H1 (cell line): ENCODE data around the gene C21orf58. TPM values are rescaled to one million over a fixed set of nuclear protein-coding genes. Genes with fewer than 3 reads are reported as not detected.

Experiments
- CTCF ChIA-PET: fragments of 300-600 bp; sonication (Branson Sonifier 250); formaldehyde crosslinking; loops from one replicate; lab custom pipeline; 2021; ENCODE audit not compliant: partially characterized antibody; lab: Charles Lee
- POLR2A ChIA-PET: fragments of 300-600 bp; sonication (Branson Sonifier 250); formaldehyde crosslinking; loops from one replicate; lab custom pipeline; 2021; ENCODE audit warnings: inconsistent platforms; ENCODE audit not compliant: partially characterized antibody; lab: Charles Lee
- DNase-seq, 2 experiments: peaks; one replicate each; pipeline versions ENCODE4 v3.0.0 to v3.0.0-alpha.2; 2010 to 2022; ENCODE audit warnings: low spot score in 2 of 2, low read depth in 1 of 2, mixed read lengths in 1 of 2
- FAIRE-seq: peaks from 2 replicates; lab custom pipeline; 2011; peaks lifted over from hg19 to GRCh38; lab: Jason Lieb, UNC
- H2AFZ ChIP-seq: 2 replicates; pipeline ENCODE4 v1.8.1; 2012; ENCODE audit warnings: low read length, inconsistent platforms
- H2AK5ac ChIP-seq: 2 replicates; pipeline ENCODE4 v1.6.1; 2013; ENCODE audit warnings: low read depth, low read length
- H2BK120ac ChIP-seq: replicated peaks from 2 replicates; pipeline ENCODE3; 2013; ENCODE audit warnings: low read depth, low read length, inconsistent platforms
- H2BK12ac ChIP-seq: 2 replicates; pipeline ENCODE4 v1.6.1; 2013; ENCODE audit warnings: low read depth, low read length
- H2BK15ac ChIP-seq: 2 replicates; pipeline ENCODE4 v1.6.1; 2013; ENCODE audit warnings: low read length
- H2BK20ac ChIP-seq: 2 replicates; pipeline ENCODE4 v1.6.1; 2013; ENCODE audit warnings: low read length
- H2BK5ac ChIP-seq: 2 replicates; pipeline ENCODE4 v1.6.1; 2013; ENCODE audit warnings: low read depth, low read length
- H3K14ac ChIP-seq: 2 replicates; pipeline ENCODE4 v1.6.1; 2013; ENCODE audit warnings: inconsistent platforms; ENCODE audit not compliant: insufficient read length
- H3K18ac ChIP-seq: 2 replicates; pipeline ENCODE4 v1.6.1; 2013; ENCODE audit warnings: low read length; ENCODE audit errors: extremely low read depth
- H3K23ac ChIP-seq: 2 replicates; pipeline ENCODE4 v1.6.1; 2013; ENCODE audit warnings: inconsistent platforms; ENCODE audit not compliant: insufficient read length
- H3K23me2 ChIP-seq: 2 replicates; pipeline ENCODE4 v1.6.1; 2013; ENCODE audit warnings: low read depth, low read length
- H3K27ac ChIP-seq: 2 replicates; pipeline ENCODE4 v1.6.1; 2011; ENCODE audit warnings: low read depth, low read length, inconsistent platforms
- H3K27me3 ChIP-seq, 4 experiments: replicated peaks in 1 of 4; 1 replicate in 1 of 4; 2 replicates in 3 of 4; pipeline versions ENCODE4 v1.6.1 to v1.8.1; 2011 to 2013; ENCODE audit warnings: low read length in 3 of 4, mild to moderate bottlenecking in 3 of 4, inconsistent platforms in 2 of 4, mixed read lengths in 2 of 4, moderate library complexity in 1 of 4; ENCODE audit not compliant: control insufficient read depth in 3 of 4, insufficient read depth in 3 of 4; ENCODE audit errors: extremely low read depth in 1 of 4
- H3K36me3 ChIP-seq, 4 experiments: 2 replicates each; pipeline versions ENCODE4 v1.6.1 to v1.8.1; 2011 to 2013; ENCODE audit warnings: mild to moderate bottlenecking in 4 of 4, low read length in 3 of 4, moderate library complexity in 2 of 4, control low read depth in 1 of 4, inconsistent platforms in 1 of 4; ENCODE audit not compliant: insufficient read depth in 4 of 4, control insufficient read depth in 2 of 4
- H3K4ac ChIP-seq: replicated peaks from 2 replicates; pipeline ENCODE3; 2013; ENCODE audit warnings: low read length, low read depth, mixed read lengths, inconsistent platforms; ENCODE audit not compliant: insufficient read length
- H3K4me1 ChIP-seq, 4 experiments: replicated peaks in 1 of 4; 1 replicate in 1 of 4; 2 replicates in 3 of 4; pipeline versions ENCODE4 v1.6.1 to v1.8.1; 2011 to 2013; ENCODE audit warnings: low read length in 3 of 4, inconsistent platforms in 2 of 4, mixed read lengths in 1 of 4; ENCODE audit not compliant: insufficient read depth in 4 of 4, control insufficient read depth in 3 of 4
- H3K4me2 ChIP-seq, 2 experiments: 2 replicates each; pipeline versions ENCODE4 v1.6.1 to v1.8.1; 2011 to 2013; ENCODE audit warnings: low read depth in 2 of 2, low read length in 2 of 2, control low read depth in 1 of 2, inconsistent platforms in 1 of 2, mild to moderate bottlenecking in 1 of 2; ENCODE audit not compliant: insufficient read depth in 1 of 2
- H3K4me3 ChIP-seq, 4 experiments: fragments of 200-600, 300-600 bp in 1 of 4; sonication (generic), shearing (Covaris generic), sonication (Bioruptor Twin) in 1 of 4; 2 replicates each; pipeline versions ENCODE4 v1.5.1 to v1.8.1; 2011 to 2016; ENCODE audit warnings: low read length in 4 of 4, low read depth in 3 of 4, control low read depth in 2 of 4, inconsistent platforms in 2 of 4, mild to moderate bottlenecking in 2 of 4, mixed read lengths in 1 of 4, moderate library complexity in 1 of 4; ENCODE audit not compliant: insufficient read depth in 2 of 4; ENCODE audit errors: extremely low read depth in 1 of 4
- H3K56ac ChIP-seq: replicated peaks from 2 replicates; pipeline ENCODE3; 2013; ENCODE audit warnings: low read depth, mild to moderate bottlenecking, mixed read lengths, low read length, inconsistent platforms; ENCODE audit not compliant: insufficient read length
- H3K79me1 ChIP-seq: 2 replicates; pipeline ENCODE4 v1.6.1; 2013; ENCODE audit warnings: low read depth, low read length, control low read depth
- H3K79me2 ChIP-seq, 2 experiments: 2 replicates each; pipeline versions ENCODE4 v1.6.1 to v1.8.1; 2012 to 2013; ENCODE audit warnings: low read length in 2 of 2, mild to moderate bottlenecking in 2 of 2, inconsistent platforms in 1 of 2; ENCODE audit not compliant: insufficient read depth in 2 of 2, control insufficient read depth in 1 of 2
- H3K9ac ChIP-seq, 4 experiments: replicated peaks in 1 of 4; 1 replicate in 1 of 4; 2 replicates in 3 of 4; pipeline versions ENCODE4 v1.6.1 to v1.8.1; 2011 to 2013; ENCODE audit warnings: low read depth in 3 of 4, low read length in 3 of 4, control low read depth in 2 of 4, mild to moderate bottlenecking in 2 of 4, moderate library complexity in 2 of 4, inconsistent platforms in 1 of 4; ENCODE audit errors: extremely low read depth in 1 of 4
- H3K9me3 ChIP-seq, 2 experiments: 2 replicates each; pipeline versions ENCODE4 v1.6.1 to v1.8.1; 2012 to 2013; ENCODE audit warnings: mild to moderate bottlenecking in 2 of 2, moderate library complexity in 2 of 2, control low read depth in 1 of 2, inconsistent platforms in 1 of 2, low read depth in 1 of 2, low read length in 1 of 2, mixed read lengths in 1 of 2; ENCODE audit not compliant: insufficient read depth in 2 of 2
- H4K20me1 ChIP-seq, 2 experiments: replicated peaks in 1 of 2; 2 replicates each; pipeline versions ENCODE3 to v1.8.1; 2011 to 2013; ENCODE audit warnings: inconsistent platforms in 2 of 2, low read length in 2 of 2, mild to moderate bottlenecking in 1 of 2; ENCODE audit not compliant: insufficient read depth in 2 of 2, control insufficient read depth in 1 of 2
- H4K5ac ChIP-seq: 2 replicates; pipeline ENCODE4 v1.6.1; 2013; ENCODE audit warnings: low read length, low read depth, mixed read lengths, inconsistent platforms; ENCODE audit not compliant: insufficient read length
- H4K8ac ChIP-seq: 2 replicates; pipeline ENCODE4 v1.8.0; 2013; ENCODE audit warnings: mild to moderate bottlenecking, moderate library complexity, low read length, inconsistent platforms; ENCODE audit not compliant: insufficient read depth; ENCODE audit errors: extremely low read depth
- H4K91ac ChIP-seq: replicated peaks from 2 replicates; pipeline ENCODE3; 2013; ENCODE audit warnings: low read length, mixed read lengths, inconsistent platforms; ENCODE audit not compliant: insufficient read length
- ASH2L ChIP-seq: fragments of 200-600, 300-600 bp; sonication (generic); IDR thresholded peaks from one replicate; pipeline ENCODE4 v1.7.1; 2017; ENCODE audit warnings: low read length
- EZH2 ChIP-seq: fragments of 200-600 bp; sonication (generic); IDR thresholded peaks from 2 replicates; pipeline ENCODE4 v1.7.1; 2012; ENCODE audit warnings: low read depth, mild to moderate bottlenecking, moderate library complexity, low read length, inconsistent platforms; ENCODE audit not compliant: severe bottlenecking
- FOSL1 ChIP-seq: IDR thresholded peaks from 2 replicates; pipeline ENCODE4 v1.6.1; 2011; ENCODE audit warnings: mild to moderate bottlenecking, low read depth, low read length, moderate library complexity; ENCODE audit not compliant: insufficient read depth
- HDAC2 ChIP-seq, 2 experiments: fragments of 300-600 bp in 1 of 2; sonication (generic) in 1 of 2; IDR thresholded peaks; 2 replicates each; pipeline ENCODE4 v1.6.1; 2011 to 2012; ENCODE audit warnings: low read depth in 2 of 2, low read length in 2 of 2, mild to moderate bottlenecking in 2 of 2, moderate library complexity in 2 of 2, borderline replicate concordance in 1 of 2, inconsistent platforms in 1 of 2
- KDM1A ChIP-seq: fragments of 200-600, 300-600 bp; sonication (generic); IDR thresholded peaks from 2 replicates; pipeline ENCODE4 v1.7.1; 2016; ENCODE audit warnings: mild to moderate bottlenecking, low read length, borderline replicate concordance
- NRF1 ChIP-seq: IDR thresholded peaks from 2 replicates; pipeline ENCODE4 v1.6.1; 2011; ENCODE audit warnings: mild to moderate bottlenecking, low read depth, low read length, improper control_type of control experiment
- POLR2A ChIP-seq, 2 experiments: IDR thresholded peaks; 1 replicate in 1 of 2; 2 replicates in 1 of 2; pipeline ENCODE4 v1.6.1; 2011; ENCODE audit warnings: low read depth in 2 of 2, low read length in 2 of 2, mild to moderate bottlenecking in 2 of 2; ENCODE audit errors: control extremely low read depth in 1 of 2
- SIX5 ChIP-seq: IDR thresholded peaks from 2 replicates; pipeline ENCODE4 v1.6.1; 2011; ENCODE audit warnings: mild to moderate bottlenecking, low read depth, low read length
- SP1 ChIP-seq: IDR thresholded peaks from 2 replicates; pipeline ENCODE4 v1.6.1; 2011; ENCODE audit warnings: low read depth, low read length
- WGBS, 2 experiments: shearing (Covaris generic) in 1 of 2; methylation state at CpG; one replicate each; pipeline versions ENCODE4 v1.1.6 to v1.1.7; 2013 to 2015; ENCODE audit warnings: low lambda C conversion rate in 2 of 2, mixed read lengths in 2 of 2, inconsistent platforms in 1 of 2, low coverage in 1 of 2, missing lambda C conversion rate in 1 of 2; ENCODE audit not compliant: insufficient replicate concordance in 2 of 2, insufficient coverage in 1 of 2, insufficient read length in 1 of 2; ENCODE audit errors: extremely low coverage in 1 of 2, missing lambda C conversion rate in 1 of 2; 5-methylcytosine and 5-hydroxymethylcytosine counted together
- polyA plus RNA-seq, 7 experiments: library from polyadenylated mRNA; depleted of rRNA in 3 of 7; stranded (reverse) in 5 of 7; unstranded in 2 of 7; fragments of >200 nt in 5 of 7; fragments of 200-250 nt in 2 of 7; gene quantifications; 1 replicate in 5 of 7; 2 replicates in 1 of 7; 4 replicates in 1 of 7; pipeline versions ENCODE4 v1.2.1 to v1.2.3, GENCODE V29; 2011 to 2013; ENCODE audit warnings: missing spikeins in 2 of 7, mixed read lengths in 2 of 7
- total RNA-seq: library from RNA; stranded (reverse); fragmentation: NEBNext Ultra II Directional; extraction: Animal tissue kit (Norgen Biotek cat#: 25700); gene quantifications from 2 replicates; pipeline ENCODE4 v1.2.1, GENCODE V29; 2021

The C21orf58 gene
- total and polyA plus RNA-seq, 2 of the 8 experiments (the other 6 are each of a cell fraction or from before 2014, with no cell fraction given): 13.8 to 26.1 TPM

DNA sequence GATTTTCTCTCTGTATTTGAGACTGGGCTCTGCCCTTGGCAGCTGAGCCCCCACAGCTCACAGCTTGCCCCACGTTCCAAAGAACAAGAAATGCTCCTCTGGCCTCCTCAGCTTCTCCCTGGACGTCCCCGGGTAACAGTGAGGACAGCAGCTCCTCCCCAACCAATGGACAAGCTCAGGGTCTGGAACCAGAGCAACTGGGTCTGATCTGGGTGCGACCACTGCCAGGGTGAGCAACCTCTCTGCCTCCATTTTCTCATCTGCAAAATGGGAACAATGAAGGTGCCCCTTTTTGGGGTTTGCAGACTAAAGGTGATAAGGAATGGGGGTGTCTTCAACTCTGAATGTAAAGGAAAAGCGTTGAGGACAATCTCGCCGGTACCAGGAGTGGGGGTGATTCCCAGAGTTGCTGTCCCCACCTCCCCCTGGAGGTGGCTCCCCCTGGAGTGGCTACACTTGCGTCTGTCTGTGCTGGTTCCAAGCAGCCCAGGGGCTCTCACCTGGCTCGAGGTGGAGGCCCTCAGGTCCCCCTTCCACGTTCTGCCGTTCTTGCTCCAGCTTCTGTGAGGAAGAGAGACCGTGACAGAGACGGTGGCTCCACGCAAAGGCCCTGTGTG lies 6.9 kb downstream of the C21orf58 start:
- Histone ChIP-seq H3K27ac (no peak overlapping the region), H3K4ac (no peak overlapping the region), H3K27me3 (no peaks in the 10 kb centered on the region), H4K20me1 (peaks cover 7 to 26% of the 10 kb centered on the region in 2 experiments), H2BK20ac (no peak overlapping the region), H3K4me2 (no peak overlapping the region), H2BK120ac (no peak overlapping the region), H2AFZ (no peak overlapping the region), H3K9me3 (no peaks in the 10 kb centered on the region), H3K56ac (no peak overlapping the region), H3K23ac (no peak overlapping the region), H3K4me1 (peaks cover 0 to 16% (median 11%) of the 10 kb centered on the region in 4 experiments; a peak in 6 of 7 replicates), H2BK5ac (no peak overlapping the region), H3K18ac (no peak overlapping the region), H4K5ac (no peak overlapping the region), H3K36me3 (peaks cover 0 to 11% (median 7%) of the 10 kb centered on the region in 4 experiments; a peak in 5 of 8 replicates), H2BK15ac (0 out of 2 replicates have a peak overlapping the region, but pooled peaks have one; percentile 72), H3K14ac (no peak overlapping the region), H4K8ac (no peak overlapping the region), H4K91ac (no peak overlapping the region), H2BK12ac (no peak overlapping the region), H3K79me1 (peaks cover 3% of the 10 kb centered on the region; the same call in 1 of the 2 replicates), H3K23me2 (peaks cover under 1% of the 10 kb centered on the region; the same call in 1 of the 2 replicates), H3K9ac (no peak overlapping the region), H2AK5ac (no peak overlapping the region), H3K79me2 (peaks cover under 1 to 17% of the 10 kb centered on the region in 2 experiments; a peak in 3 of 4 replicates), H3K4me3 (no peak overlapping the region)
- no peak for TF ChIP-seq ASH2L
- TF ChIP-seq KDM1A: no peak
- TF ChIP-seq FOSL1: no peak
- TF ChIP-seq EZH2: no peak
- TF ChIP-seq SIX5: no peak
- TF ChIP-seq POLR2A (IDR thresholded peaks at IDR 0.05; ENCODE audit: control extremely low read depth in 1 of 2, low read depth in 2 of 2, low read length in 2 of 2): no peak
- TF ChIP-seq NRF1: no peak
- TF ChIP-seq HDAC2 (IDR thresholded peaks at IDR 0.05; ENCODE audit: borderline replicate concordance in 1 of 2, low read depth in 2 of 2, low read length in 2 of 2): no peak
- no peak for TF ChIP-seq SP1
- ChIA-PET POLR2A (interaction anchor here (1.0 to 4.5 kb wide), 5 partner anchors 10 to 101 kb away, joined by 3 to 22 read pairs (median 8); partner anchors contain the start of genes MCM3AP and YBEY), CTCF (interaction anchor here (0.9 to 1.4 kb wide), 2 partner anchors 9 to 13 kb away, joined by 3 to 4 read pairs; a partner anchor contains a TSS)
- 92% methylated on average over 14 of the region's 14 CpGs; no CpG with 5 or more reads in 1 of the 2 experiments for WGBS, 2 experiments
- DNase-seq (no peak), FAIRE-seq (no peak)
